ENCODE measurements around the gene ZNF496. TPM values are rescaled to one million over a fixed set of nuclear protein-coding genes. Genes with fewer than 3 reads are reported as not detected.

ZNF496 gene
- total and polyA plus RNA-seq, 9 of the 15 experiments (the other 6 are each of a cell fraction or from before 2014, with no cell fraction given): 4.3 to 54.0 (median 31.3) TPM

- TF ChIP-seq, protein P1, sequence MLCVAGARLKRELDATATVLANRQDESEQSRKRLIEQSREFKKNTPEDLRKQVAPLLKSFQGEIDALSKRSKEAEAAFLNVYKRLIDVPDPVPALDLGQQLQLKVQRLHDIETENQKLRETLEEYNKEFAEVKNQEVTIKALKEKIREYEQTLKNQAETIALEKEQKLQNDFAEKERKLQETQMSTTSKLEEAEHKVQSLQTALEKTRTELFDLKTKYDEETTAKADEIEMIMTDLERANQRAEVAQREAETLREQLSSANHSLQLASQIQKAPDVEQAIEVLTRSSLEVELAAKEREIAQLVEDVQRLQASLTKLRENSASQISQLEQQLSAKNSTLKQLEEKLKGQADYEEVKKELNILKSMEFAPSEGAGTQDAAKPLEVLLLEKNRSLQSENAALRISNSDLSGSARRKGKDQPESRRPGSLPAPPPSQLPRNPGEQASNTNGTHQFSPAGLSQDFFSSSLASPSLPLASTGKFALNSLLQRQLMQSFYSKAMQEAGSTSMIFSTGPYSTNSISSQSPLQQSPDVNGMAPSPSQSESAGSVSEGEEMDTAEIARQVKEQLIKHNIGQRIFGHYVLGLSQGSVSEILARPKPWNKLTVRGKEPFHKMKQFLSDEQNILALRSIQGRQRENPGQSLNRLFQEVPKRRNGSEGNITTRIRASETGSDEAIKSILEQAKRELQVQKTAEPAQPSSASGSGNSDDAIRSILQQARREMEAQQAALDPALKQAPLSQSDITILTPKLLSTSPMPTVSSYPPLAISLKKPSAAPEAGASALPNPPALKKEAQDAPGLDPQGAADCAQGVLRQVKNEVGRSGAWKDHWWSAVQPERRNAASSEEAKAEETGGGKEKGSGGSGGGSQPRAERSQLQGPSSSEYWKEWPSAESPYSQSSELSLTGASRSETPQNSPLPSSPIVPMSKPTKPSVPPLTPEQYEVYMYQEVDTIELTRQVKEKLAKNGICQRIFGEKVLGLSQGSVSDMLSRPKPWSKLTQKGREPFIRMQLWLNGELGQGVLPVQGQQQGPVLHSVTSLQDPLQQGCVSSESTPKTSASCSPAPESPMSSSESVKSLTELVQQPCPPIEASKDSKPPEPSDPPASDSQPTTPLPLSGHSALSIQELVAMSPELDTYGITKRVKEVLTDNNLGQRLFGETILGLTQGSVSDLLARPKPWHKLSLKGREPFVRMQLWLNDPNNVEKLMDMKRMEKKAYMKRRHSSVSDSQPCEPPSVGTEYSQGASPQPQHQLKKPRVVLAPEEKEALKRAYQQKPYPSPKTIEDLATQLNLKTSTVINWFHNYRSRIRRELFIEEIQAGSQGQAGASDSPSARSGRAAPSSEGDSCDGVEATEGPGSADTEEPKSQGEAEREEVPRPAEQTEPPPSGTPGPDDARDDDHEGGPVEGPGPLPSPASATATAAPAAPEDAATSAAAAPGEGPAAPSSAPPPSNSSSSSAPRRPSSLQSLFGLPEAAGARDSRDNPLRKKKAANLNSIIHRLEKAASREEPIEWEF (CRISPR knock-in tag; IDR thresholded peaks at IDR 0.05): peak; percentile 97
- TF ChIP-seq KDM2B (CRISPR knock-in tag; IDR thresholded peaks at IDR 0.05) (no peak), CTCF (IDR thresholded peaks at IDR 0.05 in 2 of 3, conservative IDR thresholded peaks at IDR 0.05 in 1 of 3; ENCODE audit: insufficient read depth in 2 of 3, low read depth in 1 of 3, low read length in 3 of 3) (no peak), RCOR1 (IDR thresholded peaks at IDR 0.05; ENCODE audit: borderline replicate concordance in 1 of 2, low read depth in 2 of 2, low read length in 2 of 2) (peak in 1 of 2 experiments; percentile 80; a peak in 2 of 4 replicates), TCF15 (CRISPR knock-in tag; IDR thresholded peaks at IDR 0.05) (peak; percentile 93), GTF2E2 (tag; IDR thresholded peaks at IDR 0.05) (peak; percentile 99), KLF10 (CRISPR knock-in tag; IDR thresholded peaks at IDR 0.05) (peak; percentile 85; the same call in 1 of the 2 replicates), TRIM25 (IDR thresholded peaks at IDR 0.05; ENCODE audit: borderline replicate concordance) (no peak), PBX2 (CRISPR knock-in tag; IDR thresholded peaks at IDR 0.05; ENCODE audit: low read depth) (no peak), PBX2 (tag; conservative IDR thresholded peaks at IDR 0.05; ENCODE audit: low read depth) (no peak), PCBP1 (IDR thresholded peaks at IDR 0.05; ENCODE audit: low read depth, low read length, poor library complexity, severe bottlenecking) (no peak), ZNF197 (CRISPR knock-in tag; IDR thresholded peaks at IDR 0.05; ENCODE audit: low read depth) (peak; percentile 100)
- TF ChIP-seq, protein P2, sequence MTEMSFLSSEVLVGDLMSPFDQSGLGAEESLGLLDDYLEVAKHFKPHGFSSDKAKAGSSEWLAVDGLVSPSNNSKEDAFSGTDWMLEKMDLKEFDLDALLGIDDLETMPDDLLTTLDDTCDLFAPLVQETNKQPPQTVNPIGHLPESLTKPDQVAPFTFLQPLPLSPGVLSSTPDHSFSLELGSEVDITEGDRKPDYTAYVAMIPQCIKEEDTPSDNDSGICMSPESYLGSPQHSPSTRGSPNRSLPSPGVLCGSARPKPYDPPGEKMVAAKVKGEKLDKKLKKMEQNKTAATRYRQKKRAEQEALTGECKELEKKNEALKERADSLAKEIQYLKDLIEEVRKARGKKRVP (CRISPR knock-in tag; IDR thresholded peaks at IDR 0.05): peak; percentile 98
Measured at GRCh38 chr1:247367786-247368422, 36.2 kb upstream of the ZNF496 start (continued).
